H1 (cell line): Measurements from ENCODE around the gene GMIP. TPM values are rescaled to one million over a fixed set of nuclear protein-coding genes. Genes with fewer than 3 reads are reported as not detected.

Experiments
- HDAC2 ChIP-seq, 2 experiments: fragments of 300-600 bp in 1 of 2; sonication (generic) in 1 of 2; IDR thresholded peaks; 2 replicates each; pipeline ENCODE4 v1.6.1; 2011 to 2012; ENCODE audit warnings: low read depth in 2 of 2, low read length in 2 of 2, mild to moderate bottlenecking in 2 of 2, moderate library complexity in 2 of 2, borderline replicate concordance in 1 of 2, inconsistent platforms in 1 of 2
- NANOG ChIP-seq: IDR thresholded peaks from 2 replicates; pipeline ENCODE4 v1.6.1; 2011; ENCODE audit warnings: low read length, low read depth, mild to moderate bottlenecking, inconsistent platforms; ENCODE audit not compliant: insufficient read depth, poor library complexity, severe bottlenecking
- polyA plus RNA-seq, 7 experiments: library from polyadenylated mRNA; depleted of rRNA in 3 of 7; stranded (reverse) in 5 of 7; unstranded in 2 of 7; fragments of >200 nt in 5 of 7; fragments of 200-250 nt in 2 of 7; gene quantifications; 1 replicate in 5 of 7; 2 replicates in 1 of 7; 4 replicates in 1 of 7; pipeline versions ENCODE4 v1.2.1 to v1.2.3, GENCODE V29; 2011 to 2013; ENCODE audit warnings: missing spikeins in 2 of 7, mixed read lengths in 2 of 7
- total RNA-seq: library from RNA; stranded (reverse); fragmentation: NEBNext Ultra II Directional; extraction: Animal tissue kit (Norgen Biotek cat#: 25700); gene quantifications from 2 replicates; pipeline ENCODE4 v1.2.1, GENCODE V29; 2021

The GMIP gene
- total and polyA plus RNA-seq, 2 of the 8 experiments (the other 6 are each of a cell fraction or from before 2014, with no cell fraction given) = 5.7 to 18.1 TPM

GRCh38 chr19:19580418-19580817, 63.0 kb downstream of the GMIP start (continued):
- TF ChIP-seq HDAC2 (IDR thresholded peaks at IDR 0.05; ENCODE audit: borderline replicate concordance in 1 of 2, low read depth in 2 of 2, low read length in 2 of 2) (no peak), NANOG (no peak)
